Measurements from ENCODE around the gene SLC1A1. TPM values are rescaled to one million over a fixed set of nuclear protein-coding genes. Genes with fewer than 3 reads are reported as not detected.

The SLC1A1 gene
- total and polyA plus RNA-seq, 2 experiments from 2014 or later, result 34.6 to 47.6 TPM

- Histone ChIP-seq H3K4me2 (ENCODE audit: unreplicated experiment) (peak overlapping the region; percentile 66), H3K9ac (peak overlapping the region; percentile 65), H3K4me3 (peak overlapping the region; percentile 30), H2AFZ (no peak overlapping the region), H3K36me3 (ENCODE audit: low read depth) (no peaks in the 10 kb centered on the region; the same call in 1 of the 2 replicates), H3F3A (ENCODE audit: insufficient read depth) (peaks cover 40% of the 10 kb centered on the region), H3K4me1 (ENCODE audit: insufficient read depth) (peaks cover 43% of the 10 kb centered on the region), H3K9me2 (ENCODE audit: insufficient read depth) (no peaks in the 10 kb centered on the region), H4K20me1 (ENCODE audit: insufficient read depth) (no peaks in the 10 kb centered on the region), H3K79me2 (ENCODE audit: insufficient read depth) (peaks cover 72% of the 10 kb centered on the region), H3K9me3 (ENCODE audit: low read depth) (no peaks in the 10 kb centered on the region), H3K27ac (peak overlapping the region; percentile 90), H3K27me3 (replicated peaks; ENCODE audit: insufficient read depth) (no peaks in the 10 kb centered on the region)
- in situ Hi-C loops (cut with MboI), result no loop called here
- 67 to 73% methylated on average over 2 to 3 of the region's 3 CpGs for WGBS, 2 experiments (ENCODE audit: low coverage in 1 of 2, low lambda C conversion rate in 2 of 2, missing lambda C conversion rate in 2 of 2)
- no peak for TF ChIP-seq EZH2phosphoT487 (IDR thresholded peaks at IDR 0.05; ENCODE audit: insufficient read depth, low read depth)
- no peak for TF ChIP-seq EZH2 (IDR thresholded peaks at IDR 0.05; ENCODE audit: insufficient read depth, poor library complexity, severe bottlenecking)
- DNase-seq, result peak; percentile 96
Measured at GRCh38 chr9:4508907-4509589, 18.8 kb downstream of the SLC1A1 start.

DNA sequence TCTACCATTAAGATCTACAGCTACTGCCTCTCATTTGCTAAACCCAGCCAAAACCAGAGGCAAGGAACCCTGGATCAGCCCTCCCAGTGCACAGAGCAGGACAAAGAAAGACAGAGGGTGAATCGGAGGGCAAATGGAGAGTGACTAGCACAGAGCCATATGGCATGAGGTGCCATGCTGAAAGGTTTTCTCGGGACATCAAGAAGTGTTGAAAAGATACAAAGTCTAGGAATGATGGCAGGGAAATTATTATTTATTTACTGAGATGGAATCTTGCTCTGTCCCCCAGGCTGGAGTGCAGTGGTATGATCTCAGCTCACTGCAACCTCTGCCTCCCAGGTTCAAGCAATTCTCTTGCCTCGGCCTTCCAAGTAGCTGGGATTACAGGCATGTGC is 19.3 kb downstream of the SLC1A1 start:
- H2AFZ ChIP-seq, result no peak overlapping the region
- H3K27me3 ChIP-seq (replicated peaks; ENCODE audit: insufficient read depth), result no peaks in the 10 kb centered on the region
- H3K4me3 ChIP-seq, result no peak overlapping the region
- peak overlapping the region; percentile 90 for H3K27ac ChIP-seq
- H3K4me1 ChIP-seq (ENCODE audit: insufficient read depth), result peaks cover 43% of the 10 kb centered on the region
- H3K79me2 ChIP-seq (ENCODE audit: insufficient read depth), result peaks cover 70% of the 10 kb centered on the region
- H3K9me2 ChIP-seq (ENCODE audit: insufficient read depth), result no peaks in the 10 kb centered on the region
- TF ChIP-seq EZH2phosphoT487 (IDR thresholded peaks at IDR 0.05; ENCODE audit: insufficient read depth, low read depth), result no peak
- TF ChIP-seq EZH2 (IDR thresholded peaks at IDR 0.05; ENCODE audit: insufficient read depth, poor library complexity, severe bottlenecking), result no peak
- in situ Hi-C loops (cut with MboI), result no loop called here
- peaks cover 40% of the 10 kb centered on the region for H3F3A ChIP-seq (ENCODE audit: insufficient read depth)
- 62 to 70% methylated on average over 3 of the region's 3 CpGs for WGBS, 2 experiments (ENCODE audit: low coverage in 1 of 2, low lambda C conversion rate in 2 of 2, missing lambda C conversion rate in 2 of 2)
- no peaks in the 10 kb centered on the region for H4K20me1 ChIP-seq (ENCODE audit: insufficient read depth)
- H3K4me2 ChIP-seq (ENCODE audit: unreplicated experiment), result peak overlapping the region; percentile 37
- H3K9ac ChIP-seq, result peak overlapping the region; percentile 43; the same call in 1 of the 2 replicates
- H3K36me3 ChIP-seq (ENCODE audit: low read depth), result no peaks in the 10 kb centered on the region
- no peak for DNase-seq
- no peaks in the 10 kb centered on the region for H3K9me3 ChIP-seq (ENCODE audit: low read depth)

DNA sequence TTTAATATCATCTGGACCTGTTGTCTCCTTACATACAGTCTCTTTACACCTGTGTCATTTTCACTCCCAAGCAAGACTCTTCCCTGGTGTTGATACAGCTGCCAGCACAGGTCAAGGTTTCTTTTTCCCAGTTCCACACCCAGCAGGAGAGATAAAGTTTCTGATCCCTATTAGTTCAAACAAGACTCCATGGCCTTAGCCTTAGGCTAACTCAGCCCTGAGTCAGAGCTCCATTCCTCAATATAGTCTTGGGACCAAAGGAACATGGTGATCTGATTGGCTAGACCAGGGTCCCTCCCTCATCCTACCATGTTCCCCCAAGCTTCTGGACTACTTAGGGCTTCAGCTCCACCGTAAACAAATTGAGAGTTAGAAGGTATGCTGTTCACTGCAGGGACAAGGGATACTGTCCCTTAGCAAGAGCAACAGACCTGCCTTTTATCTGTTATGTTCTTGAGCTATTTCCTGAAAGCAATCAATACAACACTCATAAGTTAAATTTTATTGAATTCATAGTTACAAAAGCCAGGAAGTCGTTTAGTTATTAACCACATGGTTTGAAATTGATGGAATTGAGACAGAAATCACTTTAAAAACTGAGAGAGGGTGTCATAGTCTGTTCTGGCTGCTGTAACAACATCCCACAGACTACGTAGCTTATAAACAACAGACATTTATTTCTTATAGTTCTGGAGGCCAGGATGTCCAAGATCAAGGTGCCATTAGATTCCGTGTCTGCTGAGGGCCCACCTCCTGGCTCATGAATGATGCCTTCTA is 20.5 kb downstream of the SLC1A1 start:
- in situ Hi-C loops (cut with MboI), result no loop called here
- Histone ChIP-seq H3K4me2 (ENCODE audit: unreplicated experiment) (no peak overlapping the region), H3K9ac (no peak overlapping the region), H3K9me2 (ENCODE audit: insufficient read depth) (no peaks in the 10 kb centered on the region), H3K4me3 (no peak overlapping the region), H3K79me2 (ENCODE audit: insufficient read depth) (peaks cover 66% of the 10 kb centered on the region), H3K27ac (no peak overlapping the region), H2AFZ (no peak overlapping the region), H3K27me3 (replicated peaks; ENCODE audit: insufficient read depth) (no peaks in the 10 kb centered on the region), H4K20me1 (ENCODE audit: insufficient read depth) (no peaks in the 10 kb centered on the region), H3K36me3 (ENCODE audit: low read depth) (no peaks in the 10 kb centered on the region), H3F3A (ENCODE audit: insufficient read depth) (peaks cover 41% of the 10 kb centered on the region), H3K9me3 (ENCODE audit: low read depth) (no peaks in the 10 kb centered on the region), H3K4me1 (ENCODE audit: insufficient read depth) (peaks cover 46% of the 10 kb centered on the region)
- 84 to 87% methylated on average over 4 of the region's 4 CpGs for WGBS, 2 experiments (ENCODE audit: low coverage in 1 of 2, low lambda C conversion rate in 2 of 2, missing lambda C conversion rate in 2 of 2)
- no peak for DNase-seq
- TF ChIP-seq EZH2 (IDR thresholded peaks at IDR 0.05; ENCODE audit: insufficient read depth, poor library complexity, severe bottlenecking) (no peak), EZH2phosphoT487 (IDR thresholded peaks at IDR 0.05; ENCODE audit: insufficient read depth, low read depth) (no peak)

- no peaks in the 10 kb centered on the region for H3K27me3 ChIP-seq (replicated peaks; ENCODE audit: insufficient read depth)
- H3K4me3 ChIP-seq, result no peak overlapping the region
- H3K9me3 ChIP-seq (ENCODE audit: low read depth), result no peaks in the 10 kb centered on the region
- no peak overlapping the region for H3K27ac ChIP-seq
- no peak for DNase-seq
- H3K36me3 ChIP-seq (ENCODE audit: low read depth), result no peaks in the 10 kb centered on the region
- peaks cover 30% of the 10 kb centered on the region for H3F3A ChIP-seq (ENCODE audit: insufficient read depth)
- H2AFZ ChIP-seq, result no peak overlapping the region
- in situ Hi-C loops (cut with MboI), result no loop called here
- TF ChIP-seq EZH2 (IDR thresholded peaks at IDR 0.05; ENCODE audit: insufficient read depth, poor library complexity, severe bottlenecking) (no peak), EZH2phosphoT487 (IDR thresholded peaks at IDR 0.05; ENCODE audit: insufficient read depth, low read depth) (no peak)
- H3K4me1 ChIP-seq (ENCODE audit: insufficient read depth), result peaks cover 34% of the 10 kb centered on the region
- H4K20me1 ChIP-seq (ENCODE audit: insufficient read depth), result no peaks in the 10 kb centered on the region
- WGBS, 2 experiments (ENCODE audit: low coverage in 1 of 2, low lambda C conversion rate in 2 of 2, missing lambda C conversion rate in 2 of 2), result 77 to 79% methylated on average over 6 to 8 of the region's 8 CpGs
- peaks cover 68% of the 10 kb centered on the region for H3K79me2 ChIP-seq (ENCODE audit: insufficient read depth)
- H3K9me2 ChIP-seq (ENCODE audit: insufficient read depth), result no peaks in the 10 kb centered on the region
- H3K4me2 ChIP-seq (ENCODE audit: unreplicated experiment), result no peak overlapping the region
- no peak overlapping the region for H3K9ac ChIP-seq
Measured at GRCh38 chr9:4514252-4515128, 24.2 kb downstream of the SLC1A1 start.

All from GM23248 (cell line).